GM12878 (cell line): ENCODE data around the gene XPOT. TPM values are rescaled to one million over a fixed set of nuclear protein-coding genes. Genes with fewer than 3 reads are reported as not detected.
A peak's percentile ranks its signal among the peaks of the same experiment; 100 is the strongest.
"Not testable (repeated sequence)": the region's sequence is repeated elsewhere in the genome, so short reads cannot be mapped to it uniquely, and the experiment has no call there.

Source experiments
- ATAC-seq: fragments of 200-7000 bp; cut with Tn5 transposase; 3 replicates; pipeline ENCODE4 v1.9.1; 2020; ENCODE audit warnings: mild to moderate bottlenecking, moderate library complexity
- BruUV-seq: library from RNA; stranded (reverse); fragments of 400-500 nt; replicated peaks from 2 replicates; lab custom pipeline; 2021; lab: Mats Ljungman, UMichigan
- CTCF ChIA-PET: fragments of 300-600 bp; sonication (Branson Sonifier 250); formaldehyde crosslinking; extraction: SDS; loops from one replicate; lab custom pipeline; 2021; ENCODE audit warnings: inconsistent platforms; lab: Yijun Ruan, JAX
- POLR2A ChIA-PET: fragments of 350-600 bp; formaldehyde crosslinking; extraction: SDS; loops from one replicate; lab custom pipeline; 2021; ENCODE audit warnings: inconsistent platforms; lab: Charles Lee
- RAD21 ChIA-PET: fragments of 300-600 bp; sonication (Branson Sonifier 250); formaldehyde crosslinking; loops from one replicate; lab custom pipeline; 2023; ENCODE audit warnings: antibody characterized with exemption; ENCODE audit not compliant: unreplicated experiment; lab: Charles Lee
- SMC1A ChIA-PET: fragments of 300-600 bp; sonication (Branson Sonifier 250); formaldehyde crosslinking; loops from one replicate; lab custom pipeline; 2023; ENCODE audit not compliant: unreplicated experiment, uncharacterized antibody; lab: Charles Lee
- DNase-seq: peaks from one replicate; pipeline ENCODE4 v3.0.0-alpha.2; 2011; ENCODE audit warnings: low read depth, low spot score
- FAIRE-seq: peaks from 3 replicates; lab custom pipeline; 2011; peaks lifted over from hg19 to GRCh38; lab: Jason Lieb, UNC
- H2AFZ ChIP-seq: 2 replicates; pipeline ENCODE4 v1.6.0; 2011; ENCODE audit warnings: low read depth, low read length, control low read depth; ENCODE audit not compliant: control insufficient read depth
- H3K27ac ChIP-seq: 2 replicates; pipeline ENCODE4 v1.5.1; 2011; ENCODE audit warnings: control low read depth; ENCODE audit not compliant: control insufficient read depth, insufficient read depth
- H3K27me3 ChIP-seq, 2 experiments: replicated peaks in 1 of 2; 2 replicates each; pipeline versions ENCODE4 v1.6.0 to v1.6.1; 2011; ENCODE audit warnings: low read length in 1 of 2; ENCODE audit not compliant: control insufficient read depth in 2 of 2, insufficient read depth in 2 of 2
- H3K36me3 ChIP-seq, 2 experiments: 2 replicates each; pipeline ENCODE4 v1.5.1; 2011; ENCODE audit warnings: low read length in 1 of 2; ENCODE audit not compliant: control insufficient read depth in 2 of 2, insufficient read depth in 2 of 2
- H3K4me1 ChIP-seq: 2 replicates; pipeline ENCODE4 v1.6.1; 2011; ENCODE audit warnings: mild to moderate bottlenecking, low read length, moderate library complexity, mixed read lengths; ENCODE audit not compliant: control insufficient read depth, insufficient read depth
- H3K4me2 ChIP-seq: 2 replicates; pipeline ENCODE4 v1.6.0; 2011; ENCODE audit warnings: control low read depth; ENCODE audit not compliant: control insufficient read depth, insufficient read depth
- H3K4me3 ChIP-seq: fragments of 200-600 bp; sonication (generic); 2 replicates; pipeline ENCODE4 v1.5.1; 2016
- H3K79me2 ChIP-seq: 2 replicates; pipeline ENCODE4 v1.6.0; 2011; ENCODE audit warnings: low read length; ENCODE audit not compliant: control insufficient read depth, insufficient read depth
- H3K9ac ChIP-seq: 2 replicates; pipeline ENCODE4 v1.8.0; 2011; ENCODE audit warnings: low read length, control low read depth, mixed read lengths; ENCODE audit not compliant: control insufficient read depth, insufficient read depth
- H3K9me3 ChIP-seq: replicated peaks from 3 replicates; pipeline ENCODE4 v1.5.1; 2011; ENCODE audit warnings: mild to moderate bottlenecking, low read length; ENCODE audit not compliant: control insufficient read depth, insufficient read depth
- H4K20me1 ChIP-seq: 2 replicates; pipeline ENCODE4 v1.6.0; 2011; ENCODE audit not compliant: control insufficient read depth, insufficient read depth
- ATF3 ChIP-seq: IDR thresholded peaks from 2 replicates; pipeline ENCODE4 v1.6.1; 2011; ENCODE audit warnings: low read depth, mild to moderate bottlenecking, low read length, moderate library complexity, borderline replicate concordance; ENCODE audit errors: extremely low read depth
- ATF7 ChIP-seq: fragments of 450-650 bp; IDR thresholded peaks from 2 replicates; pipeline ENCODE4 v1.6.1; 2016; ENCODE audit warnings: low read depth, mild to moderate bottlenecking
- CREM ChIP-seq: IDR thresholded peaks from 2 replicates; pipeline ENCODE4 v1.6.1; 2014; ENCODE audit warnings: antibody characterized with exemption, low read depth
- PAX5 ChIP-seq: IDR thresholded peaks from 2 replicates; pipeline ENCODE4 v1.6.1; 2011; ENCODE audit warnings: low read depth, low read length, borderline replicate concordance
- PKNOX1 ChIP-seq: fragments of 450-650 bp; IDR thresholded peaks from 2 replicates; pipeline ENCODE4 v1.6.1; 2016; ENCODE audit warnings: mild to moderate bottlenecking
- TAF1 ChIP-seq: IDR thresholded peaks from 2 replicates; pipeline ENCODE4 v1.6.1; 2011; ENCODE audit warnings: mild to moderate bottlenecking, low read depth, low read length, borderline replicate concordance
- ZBTB40 ChIP-seq: fragments of 450-650 bp; IDR thresholded peaks from 2 replicates; pipeline ENCODE4 v1.6.1; 2016; ENCODE audit warnings: mild to moderate bottlenecking, moderate library complexity, borderline replicate concordance
- ZNF217 ChIP-seq: fragments of 450-650 bp; IDR thresholded peaks from 2 replicates; pipeline ENCODE4 v1.6.1; 2017; ENCODE audit warnings: antibody characterized with exemption, mild to moderate bottlenecking
- WGBS: methylation state at CpG from one replicate; pipeline ENCODE4 v1.1.6; 2016; ENCODE audit warnings: low lambda C conversion rate; ENCODE audit not compliant: insufficient replicate concordance, insufficient coverage; ENCODE audit errors: missing lambda C conversion rate; 5-methylcytosine and 5-hydroxymethylcytosine counted together
- in situ Hi-C: fragments of 300-500 bp; cut with MboI; formaldehyde crosslinking; loops from 9 replicates; pipeline ENCODE4 v1.14.3; 2018; ENCODE audit warnings: mixed read lengths
- intact Hi-C: fragments of 100-400 bp; cut with micrococcal nuclease; formaldehyde crosslinking; loops from one replicate; pipeline ENCODE4 v1.14.2; 2022; ENCODE audit not compliant: unreplicated experiment
- polyA plus RNA-seq, 11 experiments: library from polyadenylated mRNA; depleted of rRNA in 4 of 11; unstranded in 6 of 11; stranded (reverse) in 5 of 11; fragments of >200 nt; fragmentation: Nextera tagmentation in 4 of 11; fragmentation: Illumina TruSeq in 1 of 11; extraction: Ambion mirVana in 4 of 11; extraction: Trizol in 1 of 11; gene quantifications; 1 replicate in 1 of 11; 2 replicates in 10 of 11; pipeline versions ENCODE4 v1.2.1 to v1.2.3, GENCODE V29; 2011 to 2016; ENCODE audit warnings: inconsistent platforms in 2 of 11, missing spikeins in 2 of 11, low read depth in 1 of 11
- total RNA-seq, 4 experiments: library from RNA; depleted of rRNA in 3 of 4; stranded (reverse); fragments of >200 nt in 3 of 4; fragmentation: Illumina TruSeq in 1 of 4; extraction: Trizol in 1 of 4; gene quantifications; 2 replicates each; pipeline versions ENCODE4 v1.2.1 to v1.2.3, GENCODE V29; 2013 to 2021

XPOT gene
- total and polyA plus RNA-seq, 10 of the 15 experiments (the other 5 are each of a cell fraction or from before 2014, with no cell fraction given) = 11.9 to 66.3 (median 54.7) TPM

DNA sequence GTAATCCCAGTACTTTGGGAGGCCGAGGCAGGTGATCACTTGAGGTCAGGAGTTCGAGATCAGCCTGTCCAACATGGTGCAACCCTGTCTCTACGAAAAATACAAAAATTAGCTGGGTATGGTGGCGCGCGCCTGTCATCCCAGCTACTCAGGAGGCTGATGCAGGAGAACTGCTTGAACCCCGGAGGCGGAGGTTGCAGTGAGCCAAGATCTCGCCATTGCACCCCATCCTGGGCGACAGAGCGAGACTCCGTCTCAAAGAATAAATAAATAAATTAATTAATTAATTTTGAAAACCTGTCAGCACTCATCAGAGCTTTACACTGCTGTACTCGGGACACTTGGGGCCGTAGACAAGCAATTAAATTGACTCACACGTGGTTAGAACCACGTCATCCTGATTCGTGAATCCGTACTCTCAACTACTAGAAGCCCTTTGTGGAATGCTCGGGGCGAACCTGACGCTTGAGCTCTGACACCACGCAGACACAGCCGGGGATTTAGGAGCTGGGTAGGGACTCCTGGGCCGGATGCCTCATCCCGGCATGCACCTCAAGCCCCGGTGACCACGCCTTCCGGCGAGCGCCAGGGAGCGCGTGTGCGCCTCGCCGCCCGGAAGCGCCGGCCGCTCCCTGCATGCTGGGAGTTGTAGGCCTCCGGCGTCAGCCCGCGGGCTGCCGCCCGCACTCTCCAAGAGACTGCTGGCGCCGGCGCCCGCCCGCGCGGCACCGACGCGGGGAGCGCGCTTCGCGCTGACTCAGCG lies at the start of gene XPOT (continued):
- peak; percentile 64; the same call in 1 of the 2 replicates for TF ChIP-seq ZBTB40
- 0 out of 2 replicates have a peak, but pooled peaks have one; percentile 16 for TF ChIP-seq PAX5
- peak; percentile 42; the same call in 1 of the 2 replicates for TF ChIP-seq PKNOX1
- TF ChIP-seq ATF3 = no peak
- TF ChIP-seq CREM = peak; percentile 78
- TF ChIP-seq TAF1 = peak; percentile 80; the same call in 1 of the 2 replicates
- no peak; the same call in none of the 2 replicates for TF ChIP-seq ZNF217
- TF ChIP-seq ATF7 = peak; percentile 61
- TF ChIP-seq, all 136 proteins: peak for 44

- H2AFZ ChIP-seq, FAIRE-seq, SMC1A ChIA-PET, BruUV-seq, DNase-seq, H3K4me3 ChIP-seq, H3K9me3 ChIP-seq, H3K79me2 ChIP-seq, RAD21 ChIA-PET, H3K27ac ChIP-seq, in situ Hi-C loops, CTCF ChIA-PET, H3K27me3 ChIP-seq, H3K4me2 ChIP-seq, H3K9ac ChIP-seq, ATAC-seq, POLR2A ChIA-PET, H3K4me1 ChIP-seq, H3K36me3 ChIP-seq, H4K20me1 ChIP-seq, intact Hi-C loops: not testable (repeated sequence)
- 19% methylated on average over 2 of the region's 2 CpGs for WGBS
Observed at GRCh38 chr12:64356209-64356608, 48.0 kb upstream of the XPOT start.

- H3K9me3 ChIP-seq, H3K4me2 ChIP-seq, H2AFZ ChIP-seq, SMC1A ChIA-PET, CTCF ChIA-PET, H3K27ac ChIP-seq, POLR2A ChIA-PET, RAD21 ChIA-PET, H3K36me3 ChIP-seq, in situ Hi-C loops, BruUV-seq, H3K4me3 ChIP-seq, ATAC-seq, H3K79me2 ChIP-seq, DNase-seq, H3K4me1 ChIP-seq, FAIRE-seq, intact Hi-C loops, H4K20me1 ChIP-seq, H3K27me3 ChIP-seq, H3K9ac ChIP-seq: not testable (repeated sequence)
- WGBS = 46% methylated on average over 3 of the region's 3 CpGs
Observed at GRCh38 chr12:64361173-64361572, 43.0 kb upstream of the XPOT start.
